ENCODE data around the gene TP53I13.
"Not testable (repeated sequence)": the region's sequence is repeated elsewhere in the genome, so short reads cannot be mapped to it uniquely, and the experiment has no call there.

Gene TP53I13

GRCh38 chr17:29557085-29557738 lies 11.3 kb upstream of the TP53I13 start:
- no peak overlapping the region for H3K27ac ChIP-seq (ENCODE audit: low read depth, low read length)
- H3K4me1 ChIP-seq (ENCODE audit: control insufficient read depth in 1 of 2, insufficient read depth in 2 of 2, low read length in 2 of 2): peaks cover 14 to 33% of the 10 kb centered on the region in 2 donors
- no peaks in the 10 kb centered on the region for H3K9me3 ChIP-seq (ENCODE audit: control insufficient read depth in 1 of 2, low read length in 2 of 2)
- no peak overlapping the region for H3K4me3 ChIP-seq (ENCODE audit: low read depth in 1 of 2, low read length in 2 of 2)
- no peaks in the 10 kb centered on the region for H3K27me3 ChIP-seq (ENCODE audit: control insufficient read depth in 1 of 2, insufficient read depth in 2 of 2, low read length in 2 of 2)
- peaks cover 8 to 14% of the 10 kb centered on the region in 2 donors for H3K36me3 ChIP-seq (ENCODE audit: control insufficient read depth in 1 of 2, insufficient read depth in 2 of 2, low read length in 2 of 2)
- no peak overlapping the region for H3K9ac ChIP-seq (ENCODE audit: low read depth in 1 of 2, low read length in 2 of 2)

- Histone ChIP-seq H3K9ac (ENCODE audit: low read depth in 1 of 2, low read length in 2 of 2) (no peak overlapping the region), H3K4me3 (ENCODE audit: low read depth in 1 of 2, low read length in 2 of 2) (no peak overlapping the region), H3K27ac (ENCODE audit: low read depth, low read length) (no peak overlapping the region)
Observed at GRCh38 chr17:29557739-29558116, 10.8 kb upstream of the TP53I13 start.

GRCh38 chr17:29558139-29558538 lies 10.4 kb upstream of the TP53I13 start:
- H3K4me3 ChIP-seq (ENCODE audit: low read depth in 1 of 2, low read length in 2 of 2); H3K27ac ChIP-seq (ENCODE audit: low read depth, low read length); H3K9me3 ChIP-seq (ENCODE audit: control insufficient read depth in 1 of 2, low read length in 2 of 2); H3K9ac ChIP-seq (ENCODE audit: low read depth in 1 of 2, low read length in 2 of 2); H3K27me3 ChIP-seq (ENCODE audit: control insufficient read depth in 1 of 2, insufficient read depth in 2 of 2, low read length in 2 of 2): not testable (repeated sequence)
- H3K4me1 ChIP-seq (ENCODE audit: control insufficient read depth in 1 of 2, insufficient read depth in 2 of 2, low read length in 2 of 2): peaks cover 14 to 42% of the 10 kb centered on the region in 2 donors
- peaks cover 14 to 21% of the 10 kb centered on the region in 2 donors for H3K36me3 ChIP-seq (ENCODE audit: control insufficient read depth in 1 of 2, insufficient read depth in 2 of 2, low read length in 2 of 2)

More at GRCh38 chr17:29557739-29558116, 10.8 kb upstream of the TP53I13 start:
- Histone ChIP-seq H3K36me3 (ENCODE audit: control insufficient read depth in 1 of 2, insufficient read depth in 2 of 2, low read length in 2 of 2) (peaks cover 13 to 19% of the 10 kb centered on the region in 2 donors), H3K27me3 (ENCODE audit: control insufficient read depth in 1 of 2, insufficient read depth in 2 of 2, low read length in 2 of 2) (no peaks in the 10 kb centered on the region), H3K4me1 (ENCODE audit: control insufficient read depth in 1 of 2, insufficient read depth in 2 of 2, low read length in 2 of 2) (peaks cover 14 to 38% of the 10 kb centered on the region in 2 donors), H3K9me3 (ENCODE audit: control insufficient read depth in 1 of 2, low read length in 2 of 2) (no peaks in the 10 kb centered on the region)

- H3K27ac ChIP-seq (ENCODE audit: low read depth, low read length): no peak overlapping the region
- no peak overlapping the region for H3K4me3 ChIP-seq (ENCODE audit: low read depth in 1 of 2, low read length in 2 of 2)
- H3K9me3 ChIP-seq (ENCODE audit: control insufficient read depth in 1 of 2, low read length in 2 of 2): no peaks in the 10 kb centered on the region
- H3K9ac ChIP-seq (ENCODE audit: low read depth in 1 of 2, low read length in 2 of 2): no peak overlapping the region
- peaks cover 20 to 50% of the 10 kb centered on the region in 2 donors for H3K4me1 ChIP-seq (ENCODE audit: control insufficient read depth in 1 of 2, insufficient read depth in 2 of 2, low read length in 2 of 2)
- H3K36me3 ChIP-seq (ENCODE audit: control insufficient read depth in 1 of 2, insufficient read depth in 2 of 2, low read length in 2 of 2): peaks cover 14 to 21% of the 10 kb centered on the region in 2 donors
- no peaks in the 10 kb centered on the region for H3K27me3 ChIP-seq (ENCODE audit: control insufficient read depth in 1 of 2, insufficient read depth in 2 of 2, low read length in 2 of 2)
Observed at GRCh38 chr17:29559640-29560039, 8.9 kb upstream of the TP53I13 start.

- Histone ChIP-seq H3K4me1 (ENCODE audit: control insufficient read depth in 1 of 2, insufficient read depth in 2 of 2, low read length in 2 of 2) (peaks cover 18 to 55% of the 10 kb centered on the region in 2 donors), H3K9ac (ENCODE audit: low read depth in 1 of 2, low read length in 2 of 2) (no peak overlapping the region), H3K27me3 (ENCODE audit: control insufficient read depth in 1 of 2, insufficient read depth in 2 of 2, low read length in 2 of 2) (no peaks in the 10 kb centered on the region), H3K4me3 (ENCODE audit: low read depth in 1 of 2, low read length in 2 of 2) (peak overlapping the region in 1 of 2 donors; percentile 24), H3K27ac (ENCODE audit: low read depth, low read length) (no peak overlapping the region), H3K36me3 (ENCODE audit: control insufficient read depth in 1 of 2, insufficient read depth in 2 of 2, low read length in 2 of 2) (peaks cover 14 to 21% of the 10 kb centered on the region in 2 donors), H3K9me3 (ENCODE audit: control insufficient read depth in 1 of 2, low read length in 2 of 2) (no peaks in the 10 kb centered on the region)
Observed at GRCh38 chr17:29560316-29560715, 8.2 kb upstream of the TP53I13 start.

GRCh38 chr17:29561554-29562517 lies 6.7 kb upstream of the TP53I13 start:
- H3K27ac ChIP-seq (ENCODE audit: low read depth, low read length): no peak overlapping the region
- no peak overlapping the region for H3K9ac ChIP-seq (ENCODE audit: low read depth in 1 of 2, low read length in 2 of 2)
- H3K27me3 ChIP-seq (ENCODE audit: control insufficient read depth in 1 of 2, insufficient read depth in 2 of 2, low read length in 2 of 2): no peaks in the 10 kb centered on the region
- H3K36me3 ChIP-seq (ENCODE audit: control insufficient read depth in 1 of 2, insufficient read depth in 2 of 2, low read length in 2 of 2): peaks cover 14 to 21% of the 10 kb centered on the region in 2 donors
- peaks cover 22 to 58% of the 10 kb centered on the region in 2 donors for H3K4me1 ChIP-seq (ENCODE audit: control insufficient read depth in 1 of 2, insufficient read depth in 2 of 2, low read length in 2 of 2)
- H3K4me3 ChIP-seq (ENCODE audit: low read depth in 1 of 2, low read length in 2 of 2): peak overlapping the region in 1 of 2 donors; percentile 23
- no peaks in the 10 kb centered on the region for H3K9me3 ChIP-seq (ENCODE audit: control insufficient read depth in 1 of 2, low read length in 2 of 2)

GRCh38 chr17:29562615-29563014 lies 5.9 kb upstream of the TP53I13 start:
- peak overlapping the region in 1 of 2 donors; percentile 18 for H3K9ac ChIP-seq (ENCODE audit: low read depth in 1 of 2, low read length in 2 of 2)
- H3K4me1 ChIP-seq (ENCODE audit: control insufficient read depth in 1 of 2, insufficient read depth in 2 of 2, low read length in 2 of 2): peaks cover 17 to 51% of the 10 kb centered on the region in 2 donors
- H3K27ac ChIP-seq (ENCODE audit: low read depth, low read length): no peak overlapping the region
- no peaks in the 10 kb centered on the region for H3K27me3 ChIP-seq (ENCODE audit: control insufficient read depth in 1 of 2, insufficient read depth in 2 of 2, low read length in 2 of 2)
- H3K4me3 ChIP-seq (ENCODE audit: low read depth in 1 of 2, low read length in 2 of 2): no peak overlapping the region
- H3K9me3 ChIP-seq (ENCODE audit: control insufficient read depth in 1 of 2, low read length in 2 of 2): no peaks in the 10 kb centered on the region
- H3K36me3 ChIP-seq (ENCODE audit: control insufficient read depth in 1 of 2, insufficient read depth in 2 of 2, low read length in 2 of 2): peaks cover 14 to 21% of the 10 kb centered on the region in 2 donors

GRCh38 chr17:29563816-29564215 lies 4.7 kb upstream of the TP53I13 start:
- H3K9me3 ChIP-seq (ENCODE audit: control insufficient read depth in 1 of 2, low read length in 2 of 2): no peaks in the 10 kb centered on the region
- H3K4me3 ChIP-seq (ENCODE audit: low read depth in 1 of 2, low read length in 2 of 2): no peak overlapping the region
- peak overlapping the region in 1 of 2 donors; percentile 15 for H3K9ac ChIP-seq (ENCODE audit: low read depth in 1 of 2, low read length in 2 of 2)
- no peak overlapping the region for H3K27ac ChIP-seq (ENCODE audit: low read depth, low read length)
- H3K36me3 ChIP-seq (ENCODE audit: control insufficient read depth in 1 of 2, insufficient read depth in 2 of 2, low read length in 2 of 2): peaks cover 14 to 21% of the 10 kb centered on the region in 2 donors
- H3K4me1 ChIP-seq (ENCODE audit: control insufficient read depth in 1 of 2, insufficient read depth in 2 of 2, low read length in 2 of 2): peaks cover 16 to 52% of the 10 kb centered on the region in 2 donors
- no peaks in the 10 kb centered on the region for H3K27me3 ChIP-seq (ENCODE audit: control insufficient read depth in 1 of 2, insufficient read depth in 2 of 2, low read length in 2 of 2)

- Histone ChIP-seq H3K9me3 (ENCODE audit: control insufficient read depth in 1 of 2, low read length in 2 of 2) (no peaks in the 10 kb centered on the region), H3K36me3 (ENCODE audit: control insufficient read depth in 1 of 2, insufficient read depth in 2 of 2, low read length in 2 of 2) (peaks cover 16 to 18% of the 10 kb centered on the region in 2 donors), H3K4me1 (ENCODE audit: control insufficient read depth in 1 of 2, insufficient read depth in 2 of 2, low read length in 2 of 2) (peaks cover 23 to 63% of the 10 kb centered on the region in 2 donors), H3K27ac (ENCODE audit: low read depth, low read length) (peak overlapping the region; percentile 73), H3K27me3 (ENCODE audit: control insufficient read depth in 1 of 2, insufficient read depth in 2 of 2, low read length in 2 of 2) (no peaks in the 10 kb centered on the region), H3K9ac (ENCODE audit: low read depth in 1 of 2, low read length in 2 of 2) (peak overlapping the region; percentile 55 to 79), H3K4me3 (ENCODE audit: low read depth in 1 of 2, low read length in 2 of 2) (peak overlapping the region; percentile 73 to 86)
Observed at GRCh38 chr17:29565643-29566472, 2.6 kb upstream of the TP53I13 start.

Data from duodenal mucosa (tissue), 2 donors.